ENCODE measurements around the gene MAP3K5. TPM values are rescaled to one million over a fixed set of nuclear protein-coding genes. Genes with fewer than 3 reads are reported as not detected.
A peak's percentile ranks its signal among the peaks of the same experiment; 100 is the strongest.

The MAP3K5 gene
- total and polyA plus RNA-seq, 4 donors, result 7.5 to 28.3 (median 22.8) TPM

DNA sequence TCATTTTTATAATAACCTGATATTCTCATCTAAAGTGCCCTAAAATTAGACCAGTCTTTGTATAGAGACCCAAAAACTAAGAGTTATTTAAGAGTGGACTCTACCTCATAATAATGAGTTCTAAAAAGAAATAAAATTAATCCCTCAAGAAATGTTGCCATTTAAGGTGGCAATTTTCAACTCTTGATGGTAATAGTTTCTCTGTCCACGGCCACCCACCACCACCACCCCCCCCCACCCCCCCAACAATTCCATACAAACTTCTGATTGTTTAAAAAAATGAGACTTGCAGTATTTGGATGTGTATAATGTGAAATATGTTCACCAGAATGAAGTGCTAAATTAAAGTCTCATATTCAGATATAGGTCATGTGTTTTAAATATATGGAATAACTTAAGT lies 244.4 kb downstream of the MAP3K5 start:
- no peak overlapping the region for H3K9ac ChIP-seq (ENCODE audit: insufficient read depth in 1 of 2, low read length in 2 of 2)
- WGBS, 2 donors, result 71 to 85% methylated on average over 1 of the region's 1 CpG
- TF ChIP-seq, protein P1, sequence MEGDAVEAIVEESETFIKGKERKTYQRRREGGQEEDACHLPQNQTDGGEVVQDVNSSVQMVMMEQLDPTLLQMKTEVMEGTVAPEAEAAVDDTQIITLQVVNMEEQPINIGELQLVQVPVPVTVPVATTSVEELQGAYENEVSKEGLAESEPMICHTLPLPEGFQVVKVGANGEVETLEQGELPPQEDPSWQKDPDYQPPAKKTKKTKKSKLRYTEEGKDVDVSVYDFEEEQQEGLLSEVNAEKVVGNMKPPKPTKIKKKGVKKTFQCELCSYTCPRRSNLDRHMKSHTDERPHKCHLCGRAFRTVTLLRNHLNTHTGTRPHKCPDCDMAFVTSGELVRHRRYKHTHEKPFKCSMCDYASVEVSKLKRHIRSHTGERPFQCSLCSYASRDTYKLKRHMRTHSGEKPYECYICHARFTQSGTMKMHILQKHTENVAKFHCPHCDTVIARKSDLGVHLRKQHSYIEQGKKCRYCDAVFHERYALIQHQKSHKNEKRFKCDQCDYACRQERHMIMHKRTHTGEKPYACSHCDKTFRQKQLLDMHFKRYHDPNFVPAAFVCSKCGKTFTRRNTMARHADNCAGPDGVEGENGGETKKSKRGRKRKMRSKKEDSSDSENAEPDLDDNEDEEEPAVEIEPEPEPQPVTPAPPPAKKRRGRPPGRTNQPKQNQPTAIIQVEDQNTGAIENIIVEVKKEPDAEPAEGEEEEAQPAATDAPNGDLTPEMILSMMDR (IDR thresholded peaks at IDR 0.05; ENCODE audit: control extremely low read depth, extremely low read depth), result no peak

DNA sequence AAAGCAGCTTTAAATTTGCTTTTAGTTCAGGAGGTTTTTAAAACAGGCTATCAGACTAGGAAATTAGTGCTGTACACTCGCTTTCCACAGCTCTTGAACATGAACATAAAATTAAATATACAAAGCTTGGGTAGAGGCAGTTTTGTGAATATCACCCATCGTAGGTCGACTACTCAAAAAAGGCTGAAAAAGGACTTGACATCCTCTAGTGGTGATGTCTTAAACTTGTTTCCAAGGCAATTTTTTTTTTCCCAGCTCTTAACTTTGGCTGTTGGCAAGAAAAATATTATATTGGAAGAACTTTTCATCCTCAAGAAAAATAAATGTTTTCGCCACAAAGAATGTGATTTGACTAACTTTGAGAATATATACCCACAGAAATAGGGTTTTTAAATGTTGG lies 244.9 kb downstream of the MAP3K5 start:
- TF ChIP-seq, protein P1 (IDR thresholded peaks at IDR 0.05; ENCODE audit: control extremely low read depth, extremely low read depth), result no peak
- no peak overlapping the region for H3K27ac ChIP-seq (ENCODE audit: low read depth in 1 of 2, low read length in 1 of 2)

More for the DNA sequence above, 244.4 kb downstream of the MAP3K5 start:
- Histone ChIP-seq H3K9me3 (ENCODE audit: control insufficient read depth in 4 of 4, insufficient read depth in 3 of 4, low read length in 3 of 4) (no peaks in the 10 kb centered on the region), H3K4me1 (ENCODE audit: control insufficient read depth in 5 of 5, insufficient read depth in 5 of 5, low read length in 5 of 5) (peaks cover 0 to 13% (median 3%) of the 10 kb centered on the region in 5 donors), H3K27ac (ENCODE audit: low read depth in 1 of 2, low read length in 1 of 2) (no peak overlapping the region), H3K27me3 (ENCODE audit: control insufficient read depth in 3 of 3, insufficient read depth in 3 of 3, low read length in 2 of 3) (peaks cover 0 to 49% (median 44%) of the 10 kb centered on the region in 3 donors), H3K36me3 (ENCODE audit: control insufficient read depth in 4 of 4, insufficient read depth in 4 of 4, low read length in 4 of 4) (no peaks in the 10 kb centered on the region), H3K4me3 (no peak overlapping the region)
- ATAC-seq (ENCODE audit: insufficient read depth, low FRiP score), result no peak
- no peak for DNase-seq

DNA sequence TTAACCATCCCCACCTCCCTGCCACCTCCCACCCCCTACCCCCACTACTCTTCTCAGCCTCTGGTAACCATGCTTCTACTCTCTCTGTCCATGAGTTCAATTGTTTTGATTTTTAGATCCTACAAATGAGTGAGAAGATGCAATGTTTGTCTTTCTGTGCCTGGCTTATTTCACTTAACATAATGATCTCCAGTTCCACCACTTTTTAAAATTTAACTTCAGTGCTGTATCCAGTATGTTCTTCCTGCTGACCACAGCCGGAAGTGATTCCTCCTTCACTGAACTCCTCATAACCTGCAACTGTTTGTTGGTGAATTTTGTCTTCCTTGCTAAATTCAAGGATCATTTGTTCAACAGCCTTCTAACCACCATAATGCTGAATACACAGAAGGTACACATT lies 245.9 kb downstream of the MAP3K5 start:
- ATAC-seq (ENCODE audit: insufficient read depth, low FRiP score) (no peak), DNase-seq (no peak)
- Histone ChIP-seq H3K9me3 (ENCODE audit: control insufficient read depth in 4 of 4, insufficient read depth in 3 of 4, low read length in 3 of 4) (no peaks in the 10 kb centered on the region), H3K27me3 (ENCODE audit: control insufficient read depth in 3 of 3, insufficient read depth in 3 of 3, low read length in 2 of 3) (peaks cover 0 to 35% (median 35%) of the 10 kb centered on the region in 3 donors), H3K4me1 (ENCODE audit: control insufficient read depth in 5 of 5, insufficient read depth in 5 of 5, low read length in 5 of 5) (peaks cover 0 to 13% (median 3%) of the 10 kb centered on the region in 5 donors), H3K4me3 (no peak overlapping the region), H3K27ac (ENCODE audit: low read depth in 1 of 2, low read length in 1 of 2) (no peak overlapping the region), H3K9ac (ENCODE audit: insufficient read depth in 1 of 2, low read length in 2 of 2) (no peak overlapping the region), H3K36me3 (ENCODE audit: control insufficient read depth in 4 of 4, insufficient read depth in 4 of 4, low read length in 4 of 4) (no peaks in the 10 kb centered on the region)
- TF ChIP-seq, protein P1 (IDR thresholded peaks at IDR 0.05; ENCODE audit: control extremely low read depth, extremely low read depth), result no peak
- 78 to 84% methylated on average over 1 of the region's 1 CpG for WGBS, 2 donors

More for the DNA sequence above, 244.9 kb downstream of the MAP3K5 start:
- Histone ChIP-seq H3K4me3 (no peak overlapping the region), H3K27me3 (ENCODE audit: control insufficient read depth in 3 of 3, insufficient read depth in 3 of 3, low read length in 2 of 3) (peaks cover 0 to 44% (median 44%) of the 10 kb centered on the region in 3 donors), H3K9me3 (ENCODE audit: control insufficient read depth in 4 of 4, insufficient read depth in 3 of 4, low read length in 3 of 4) (no peaks in the 10 kb centered on the region), H3K4me1 (ENCODE audit: control insufficient read depth in 5 of 5, insufficient read depth in 5 of 5, low read length in 5 of 5) (peaks cover 0 to 13% (median 3%) of the 10 kb centered on the region in 5 donors), H3K36me3 (ENCODE audit: control insufficient read depth in 4 of 4, insufficient read depth in 4 of 4, low read length in 4 of 4) (no peaks in the 10 kb centered on the region), H3K9ac (ENCODE audit: insufficient read depth in 1 of 2, low read length in 2 of 2) (no peak overlapping the region)
- 33 to 36% methylated on average over 4 of the region's 4 CpGs for WGBS, 2 donors
- DNase-seq (peak in 2 of 3 donors; percentile 48 to 63), ATAC-seq (ENCODE audit: insufficient read depth, low FRiP score) (no peak)

DNA sequence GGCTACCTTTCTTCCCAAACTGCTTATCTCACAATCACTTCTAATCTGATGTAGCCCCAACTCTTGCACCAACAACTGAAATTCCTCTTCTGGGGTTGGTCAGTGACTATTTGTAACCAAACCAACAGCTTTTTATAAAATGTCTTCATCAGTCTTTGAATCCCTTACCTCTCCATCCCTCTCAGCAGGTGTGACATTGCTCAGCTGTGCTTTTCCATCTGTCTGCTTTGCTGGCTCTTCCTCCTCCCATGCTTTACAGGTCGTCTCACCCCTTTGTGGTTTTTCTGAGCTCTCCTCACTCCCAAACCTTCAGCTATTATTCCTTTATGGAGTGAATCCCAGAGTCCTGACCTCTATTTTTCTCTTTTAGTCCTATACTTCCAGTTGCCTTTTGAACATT lies 248.0 kb downstream of the MAP3K5 start:
- Histone ChIP-seq H3K27me3 (ENCODE audit: control insufficient read depth in 3 of 3, insufficient read depth in 3 of 3, low read length in 2 of 3) (peaks cover 0 to 27% (median 25%) of the 10 kb centered on the region in 3 donors), H3K4me3 (no peak overlapping the region), H3K36me3 (ENCODE audit: control insufficient read depth in 4 of 4, insufficient read depth in 4 of 4, low read length in 4 of 4) (no peaks in the 10 kb centered on the region), H3K4me1 (ENCODE audit: control insufficient read depth in 5 of 5, insufficient read depth in 5 of 5, low read length in 5 of 5) (peaks cover 0 to 3% (median 0%) of the 10 kb centered on the region in 5 donors), H3K9ac (ENCODE audit: insufficient read depth in 1 of 2, low read length in 2 of 2) (no peak overlapping the region), H3K9me3 (ENCODE audit: control insufficient read depth in 4 of 4, insufficient read depth in 3 of 4, low read length in 3 of 4) (no peaks in the 10 kb centered on the region), H3K27ac (ENCODE audit: low read depth in 1 of 2, low read length in 1 of 2) (no peak overlapping the region)
- TF ChIP-seq, protein P1 (IDR thresholded peaks at IDR 0.05; ENCODE audit: control extremely low read depth, extremely low read depth), result no peak
- WGBS, 2 donors, result 31 to 42% methylated on average over 1 of the region's 1 CpG
- no peak for DNase-seq
- ATAC-seq (ENCODE audit: insufficient read depth, low FRiP score), result no peak

Data from lung (tissue), 12 donors.